ENCODE measurements around the gene ADAM8. TPM values are rescaled to one million over a fixed set of nuclear protein-coding genes. Genes with fewer than 3 reads are reported as not detected.

ADAM8 gene
- 1.7 and 3.4 TPM in 2 replicates for total RNA-seq

DNA sequence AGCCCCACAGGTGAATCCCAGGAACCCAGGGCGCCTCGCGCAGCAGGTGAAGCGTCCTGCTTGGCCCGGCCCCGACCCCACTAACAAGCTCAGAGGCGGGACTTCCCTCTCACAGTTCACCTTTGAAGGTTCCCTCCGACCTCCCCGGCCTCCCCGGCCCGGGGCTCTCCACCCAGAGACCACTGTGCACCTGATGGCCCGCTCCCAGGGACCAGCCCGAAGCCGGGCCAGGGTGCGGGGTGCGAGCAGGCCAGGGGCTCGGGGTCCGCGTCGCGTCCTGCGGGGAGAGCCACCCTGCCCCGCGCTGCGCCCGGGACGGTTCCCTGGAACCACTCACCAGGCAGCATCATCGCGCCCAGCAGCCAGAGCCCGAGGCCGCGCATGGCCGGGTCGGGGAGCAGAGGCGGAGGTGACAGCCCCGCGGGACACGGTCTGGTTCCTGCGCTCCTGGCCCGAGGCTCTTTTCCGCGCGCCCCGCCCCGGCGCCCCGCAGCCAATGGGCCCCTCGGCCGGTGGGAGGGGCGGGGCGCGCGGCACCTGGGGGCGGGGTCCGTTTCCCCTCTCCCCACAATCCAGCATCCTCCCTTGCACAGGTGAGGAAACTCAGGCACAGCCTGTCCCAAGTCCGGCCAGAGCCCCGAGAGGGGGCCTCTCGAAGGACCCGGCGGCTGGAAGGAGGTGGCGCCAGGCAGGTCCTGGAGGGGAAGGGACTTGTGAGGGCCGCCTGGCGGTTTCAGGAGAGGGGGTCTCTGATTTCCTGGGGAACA is at the start of gene ADAM8:
ADAM8 (minus strand) TSS at position 434 of the 767 bp plus-strand sequence; CDS start at position 383, 51 bp downstream.

DNA sequence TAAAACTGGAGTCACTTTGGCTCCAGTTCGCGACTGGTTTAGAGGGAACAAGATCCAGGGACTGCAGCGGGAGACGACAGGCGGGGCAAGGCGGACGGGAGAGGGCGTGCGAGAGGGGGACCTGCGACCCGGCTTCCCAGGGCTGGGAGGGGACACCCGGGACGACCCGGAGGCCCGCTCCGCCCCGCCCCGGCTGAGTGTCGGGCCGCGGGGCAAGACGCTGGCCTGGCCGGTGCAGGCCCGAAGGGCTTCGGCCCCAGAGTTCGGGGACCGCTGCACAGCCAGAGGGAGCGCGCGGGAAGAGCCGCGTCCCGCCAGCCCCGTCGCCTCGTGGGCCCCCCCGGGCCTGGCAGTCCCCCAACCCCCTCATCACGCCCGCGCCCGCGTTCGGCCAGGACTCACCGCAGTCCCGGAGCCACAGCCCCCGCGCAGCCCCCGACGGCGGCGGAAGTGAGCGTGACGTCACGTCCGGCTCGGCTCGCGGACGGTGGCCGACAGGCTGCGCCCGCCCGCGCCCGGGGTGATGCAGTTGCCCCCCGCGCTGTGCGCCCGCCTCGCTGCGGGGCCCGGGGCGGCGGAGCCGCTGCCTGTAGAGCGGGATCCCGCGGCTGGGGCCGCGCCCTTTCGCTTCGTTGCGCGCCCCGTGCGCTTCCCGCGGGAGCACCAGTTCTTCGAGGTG is 31.9 kb upstream of the ADAM8 start, which contains the start of the genes TUBGCP2 and ZNF511:
TUBGCP2 (minus strand) TSS at position 452 of the 679 bp plus-strand sequence. CDS start 5,931 bp downstream, outside the sequence.
ZNF511 (plus strand) TSS at position 494 of the 679 bp plus-strand sequence; CDS start at position 524, 30 bp downstream.

DNA sequence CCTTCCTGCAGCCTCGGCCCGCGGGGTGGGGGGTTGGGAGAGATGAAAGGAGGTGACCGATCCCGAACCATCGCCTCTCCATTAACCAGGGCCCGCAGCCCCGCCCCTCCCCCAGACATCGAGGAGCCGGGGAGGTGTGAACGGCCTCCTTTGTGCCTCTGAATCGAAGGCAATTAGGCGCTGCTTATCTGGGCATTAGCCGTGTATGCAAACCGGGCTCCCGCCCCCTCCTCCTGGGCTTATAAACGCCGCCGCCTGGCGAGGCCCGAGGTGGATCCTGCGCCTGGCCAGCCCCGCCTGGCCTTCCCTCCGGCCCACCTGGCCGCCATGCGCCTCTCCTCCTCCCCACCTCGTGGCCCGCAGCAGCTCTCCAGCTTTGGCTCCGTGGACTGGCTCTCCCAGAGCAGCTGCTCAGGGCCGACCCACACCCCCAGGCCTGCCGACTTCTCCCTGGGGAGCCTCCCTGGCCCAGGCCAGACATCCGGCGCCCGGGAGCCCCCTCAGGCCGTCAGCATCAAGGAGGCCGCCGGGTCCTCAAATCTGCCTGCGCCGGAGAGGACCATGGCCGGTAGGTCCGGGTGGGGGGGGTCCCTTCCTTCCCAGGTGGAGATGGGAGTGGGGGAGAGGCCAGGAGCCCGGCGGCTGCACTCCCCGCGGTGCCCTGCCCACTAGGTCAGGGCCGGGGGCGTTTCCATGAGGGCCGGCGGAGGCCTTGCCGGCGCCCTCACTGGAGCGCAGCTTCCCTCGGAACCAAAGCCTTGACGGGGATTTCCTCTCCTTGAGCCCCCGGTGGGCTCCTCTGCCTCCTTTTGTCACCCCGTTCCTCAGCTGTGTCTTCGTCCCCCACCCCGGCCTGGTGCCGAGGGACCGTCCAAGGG is 38.8 kb downstream of the ADAM8 start, which contains the start of gene VENTX:
VENTX (plus strand) TSS at position 268 of the 878 bp plus-strand sequence; CDS start at position 328, 60 bp downstream.

DNA sequence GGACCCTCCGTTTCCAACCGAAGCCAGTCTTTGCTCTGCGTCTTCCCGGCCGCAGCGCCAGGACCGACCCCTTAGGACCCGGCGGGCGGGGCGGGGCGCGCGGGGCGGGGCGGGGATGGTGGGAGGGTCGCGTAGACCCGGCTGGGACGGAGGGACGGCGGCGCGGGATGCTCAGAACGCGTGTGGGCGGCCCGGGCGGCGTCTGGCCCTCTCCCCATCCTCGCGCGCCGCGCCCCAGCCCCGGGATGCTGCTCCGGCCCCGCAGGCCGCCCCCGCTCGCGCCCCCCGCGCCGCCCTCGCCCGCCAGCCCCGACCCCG is 46.7 kb downstream of the ADAM8 start, which contains the start of gene UTF1:
UTF1 (plus strand) TSS at position 174 of the 318 bp plus-strand sequence; CDS start at position 246, 72 bp downstream.

Other genes starting within 250 kb of the ADAM8 start
- gene ADGRA1, start 188.9 kb downstream of the ADAM8 start, total RNA-seq = not detected in 2 replicates
- gene KNDC1, start 116.6 kb downstream of the ADAM8 start, total RNA-seq = 0.49 and 0.73 TPM in 2 replicates
- gene UTF1, start 46.7 kb downstream of the ADAM8 start, total RNA-seq = not detected in 2 replicates
- not detected in 2 replicates for gene VENTX, start 39.0 kb downstream of the ADAM8 start, total RNA-seq
- gene TUBGCP2, start 32.0 kb upstream of the ADAM8 start, total RNA-seq = 73.3 and 76.1 TPM in 2 replicates
- gene ZNF511, start 32.0 kb upstream of the ADAM8 start, total RNA-seq = 21.7 and 23.2 TPM in 2 replicates
- gene CALY, start 60.0 kb upstream of the ADAM8 start, total RNA-seq = not detected in 2 replicates
- not detected in 2 replicates for gene PRAP1, start 70.5 kb upstream of the ADAM8 start, total RNA-seq
- 21.1 and 28.4 TPM in 2 replicates for gene FUOM, start 81.2 kb upstream of the ADAM8 start, total RNA-seq
- 40.7 and 47.6 TPM in 2 replicates for gene ECHS1, start 96.5 kb upstream of the ADAM8 start, total RNA-seq
- 8.3 and 10.1 TPM in 2 replicates for gene PAOX, start 102.4 kb upstream of the ADAM8 start, total RNA-seq
- gene MTG1, start 117.3 kb upstream of the ADAM8 start, total RNA-seq = 25.1 and 26.8 TPM in 2 replicates
- gene SPRN, start 147.8 kb upstream of the ADAM8 start, total RNA-seq = 0.16 and 0.49 TPM in 2 replicates
- 4.3 and 5.2 TPM in 2 replicates for gene SCART1, start 177.1 kb upstream of the ADAM8 start, total RNA-seq